HG03565 (cell line): Measurements from ENCODE around the gene JOSD1.

Experiments used
- ATAC-seq: cut with Tn5 transposase; IDR thresholded peaks from one replicate; pipeline ENCODE4 v1.9.1; 2021; ENCODE audit warnings: mild to moderate bottlenecking, moderate library complexity; ENCODE audit not compliant: unreplicated experiment

JOSD1 gene

DNA sequence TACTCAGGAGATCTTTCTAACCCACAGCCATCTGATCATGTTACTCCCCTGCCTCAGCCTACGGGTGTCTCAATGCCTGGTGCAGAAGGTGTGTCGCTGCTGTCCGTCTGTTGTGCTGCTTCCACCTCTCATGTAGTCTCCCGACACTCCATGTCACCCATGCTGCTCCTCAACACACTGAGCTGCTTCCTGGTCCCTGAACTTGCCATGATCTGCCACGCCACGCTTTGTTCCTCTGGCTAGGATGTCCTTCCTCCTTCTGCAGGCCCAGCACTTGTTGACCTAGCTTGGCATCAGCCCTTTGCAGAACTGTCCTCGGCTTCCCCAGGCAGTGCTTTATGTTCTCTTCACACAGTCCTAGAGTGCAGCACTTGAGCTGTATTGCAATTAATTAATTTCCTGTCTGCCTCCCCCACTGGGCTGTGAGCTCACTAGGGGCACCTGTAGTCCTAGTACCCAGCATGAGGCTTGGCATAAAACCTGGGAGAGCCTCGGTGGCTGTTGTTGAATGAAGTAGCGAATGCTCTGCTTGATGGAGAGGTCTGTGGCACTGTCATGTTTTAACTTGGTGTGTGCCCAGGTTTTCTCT lies 14.5 kb upstream of the JOSD1 start:
- no peak for ATAC-seq

DNA sequence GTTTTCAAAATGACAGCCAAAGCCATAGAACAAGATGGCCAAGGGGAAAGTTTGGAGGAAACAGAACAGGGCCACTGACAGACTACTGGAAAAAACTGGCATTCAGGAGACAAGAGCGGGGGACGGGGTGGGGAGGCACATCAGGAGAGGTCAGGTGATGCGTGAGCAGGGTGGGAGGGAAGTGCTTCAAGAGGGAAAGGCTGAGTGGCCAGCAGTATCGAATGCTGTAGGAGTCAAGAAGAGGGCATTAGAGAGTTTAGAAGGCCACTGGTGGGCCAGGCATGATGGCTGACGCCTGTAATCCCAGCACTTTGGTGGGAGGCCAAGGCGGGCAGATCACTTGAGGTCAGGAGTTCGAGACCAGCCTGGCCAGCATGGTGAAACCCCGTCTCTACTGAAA lies 13.2 kb upstream of the JOSD1 start:
- no peak for ATAC-seq

DNA sequence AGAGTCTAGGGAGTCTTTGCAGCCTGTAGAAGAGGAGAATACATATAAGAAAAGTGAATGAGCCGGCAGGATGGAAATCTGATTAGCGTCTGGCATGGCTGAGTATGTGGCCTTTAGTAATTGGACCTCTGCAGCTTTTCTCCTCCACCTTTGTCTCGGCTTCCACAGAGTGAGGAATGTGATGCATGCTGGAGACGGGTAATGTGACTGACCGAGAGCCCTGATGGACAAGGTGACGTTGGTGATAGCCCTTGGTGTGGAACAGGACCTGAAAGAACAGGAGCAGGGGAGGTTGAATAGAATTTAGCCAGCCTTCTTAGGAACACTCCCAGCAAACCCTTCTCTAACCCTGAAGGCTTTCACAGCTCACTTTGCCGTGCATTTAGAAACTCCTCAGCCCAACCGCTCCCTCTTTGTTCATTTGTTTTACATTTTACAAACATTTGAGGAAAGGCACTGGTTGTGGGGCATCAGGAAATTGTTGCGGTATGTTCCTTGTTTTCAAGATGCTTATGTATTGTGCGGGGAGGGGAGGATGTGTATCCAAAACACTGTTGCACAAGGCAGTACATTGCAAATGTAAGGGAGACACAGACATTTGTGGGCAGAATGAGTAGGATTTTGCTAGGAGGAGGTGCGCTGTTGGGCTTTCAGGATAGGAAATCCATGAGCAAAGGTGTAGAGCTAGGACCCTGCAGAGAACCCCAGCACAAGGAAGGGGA lies 11.9 kb upstream of the JOSD1 start:
- no peak for ATAC-seq

DNA sequence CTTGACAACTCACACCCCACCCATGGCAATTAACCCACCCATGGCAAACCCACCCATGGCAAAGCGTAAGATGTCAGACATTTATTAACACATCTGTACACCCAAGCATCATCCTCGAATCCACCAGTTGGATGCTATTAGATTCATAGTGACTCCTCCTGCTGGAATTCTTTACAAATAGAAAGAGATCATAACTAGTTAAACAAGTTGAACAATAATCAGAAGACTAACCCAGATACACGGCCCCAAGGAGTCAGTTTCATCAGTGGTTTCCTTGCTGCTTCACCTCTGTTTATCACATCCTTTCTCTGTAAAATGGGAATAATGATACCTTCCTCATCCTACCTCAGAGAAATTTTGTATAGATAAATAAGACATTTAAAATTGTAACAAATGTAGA lies 10.1 kb upstream of the JOSD1 start:
- ATAC-seq, result no peak

DNA sequence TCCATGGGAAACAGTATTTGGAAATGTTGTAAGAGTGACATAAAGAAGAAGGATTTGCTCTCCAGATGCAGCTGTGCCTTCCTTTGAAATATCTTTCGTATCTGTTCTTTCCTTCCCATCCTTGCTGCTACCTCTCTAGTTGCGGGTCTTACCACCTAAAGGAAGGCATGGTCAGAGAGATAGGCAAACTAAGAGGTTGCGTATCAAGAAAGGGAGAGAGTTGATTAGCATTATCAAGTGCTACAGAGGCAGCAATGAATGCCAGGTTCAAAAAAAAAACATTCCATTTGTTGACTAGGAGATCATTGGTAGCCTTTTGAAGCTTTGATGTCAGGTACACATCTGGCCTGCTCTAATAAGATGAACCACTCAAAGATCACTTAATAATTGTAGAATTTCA lies 9.6 kb upstream of the JOSD1 start:
- no peak for ATAC-seq

DNA sequence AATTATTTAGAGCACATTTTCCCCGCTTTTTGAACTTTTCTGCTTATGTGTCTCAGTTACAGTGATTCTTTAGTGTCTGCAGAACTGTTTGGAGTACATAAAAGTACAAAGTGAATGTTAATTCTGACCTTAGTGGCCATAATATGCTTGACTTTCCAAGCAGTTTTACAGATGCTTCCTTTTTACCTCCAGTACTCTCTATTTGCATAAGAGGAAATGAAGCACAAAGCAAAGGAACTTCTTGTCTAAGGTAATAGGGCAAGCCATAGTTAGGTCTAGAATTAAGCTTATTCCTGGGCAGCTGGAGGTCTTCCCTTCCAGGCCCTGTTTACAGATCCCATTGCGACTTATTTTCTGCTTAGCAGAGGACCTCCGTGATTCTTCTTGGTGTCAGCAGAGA lies 8.6 kb upstream of the JOSD1 start:
- ATAC-seq, result no peak

DNA sequence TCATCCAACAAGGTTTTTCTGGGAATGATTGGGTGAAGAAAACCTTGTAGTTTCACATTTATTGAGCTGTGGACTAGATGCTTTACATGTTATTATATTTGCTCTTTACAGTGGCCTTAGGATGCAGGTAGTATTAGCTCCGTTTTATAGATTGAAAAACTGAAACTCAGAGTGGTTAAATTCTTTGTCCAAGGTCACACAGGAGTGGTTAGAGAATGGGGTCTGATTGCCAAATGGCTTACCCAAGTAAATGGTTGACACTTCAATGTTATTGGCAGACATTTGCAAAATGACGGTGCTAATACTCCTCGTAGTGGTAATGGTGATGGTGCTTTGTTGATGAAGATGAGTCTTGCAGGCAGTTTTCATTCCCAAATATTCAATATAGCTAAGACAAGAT lies 7.2 kb upstream of the JOSD1 start:
- ATAC-seq, result no peak

DNA sequence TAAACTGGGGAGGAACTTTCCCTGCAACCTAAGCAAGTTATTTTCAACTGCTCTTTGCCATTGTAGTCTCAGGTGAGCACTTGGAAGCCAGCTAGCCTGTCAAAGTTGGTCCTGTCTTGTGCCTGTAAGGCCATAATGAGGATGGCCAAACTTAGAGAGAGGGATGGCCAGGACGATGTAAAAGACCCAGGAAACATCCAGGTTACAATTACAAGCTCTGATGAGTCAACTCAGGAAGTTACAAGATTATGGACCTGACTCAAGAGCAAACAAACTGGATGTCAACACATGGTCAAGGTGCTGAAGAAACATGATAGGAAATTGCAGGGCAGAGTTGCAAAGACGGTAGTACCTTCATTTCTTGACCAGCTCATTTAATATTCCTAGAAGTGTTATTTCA lies 6.6 kb upstream of the JOSD1 start:
- ATAC-seq, result no peak

DNA sequence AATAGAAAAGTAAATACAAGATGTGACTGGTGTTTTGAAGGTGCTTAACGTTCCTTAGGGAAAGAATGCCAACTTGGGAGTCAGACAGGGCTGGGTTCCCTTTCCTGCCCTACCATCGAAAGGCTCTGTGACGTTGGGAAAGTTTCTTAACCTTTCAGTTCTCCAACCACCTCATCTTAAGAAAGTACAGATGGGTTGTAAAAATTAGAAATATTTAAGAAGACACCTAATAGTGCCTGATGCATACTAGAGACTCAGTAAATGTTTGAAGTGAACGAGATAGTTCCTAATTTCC lies 6.1 kb upstream of the JOSD1 start:
- no peak for ATAC-seq

DNA sequence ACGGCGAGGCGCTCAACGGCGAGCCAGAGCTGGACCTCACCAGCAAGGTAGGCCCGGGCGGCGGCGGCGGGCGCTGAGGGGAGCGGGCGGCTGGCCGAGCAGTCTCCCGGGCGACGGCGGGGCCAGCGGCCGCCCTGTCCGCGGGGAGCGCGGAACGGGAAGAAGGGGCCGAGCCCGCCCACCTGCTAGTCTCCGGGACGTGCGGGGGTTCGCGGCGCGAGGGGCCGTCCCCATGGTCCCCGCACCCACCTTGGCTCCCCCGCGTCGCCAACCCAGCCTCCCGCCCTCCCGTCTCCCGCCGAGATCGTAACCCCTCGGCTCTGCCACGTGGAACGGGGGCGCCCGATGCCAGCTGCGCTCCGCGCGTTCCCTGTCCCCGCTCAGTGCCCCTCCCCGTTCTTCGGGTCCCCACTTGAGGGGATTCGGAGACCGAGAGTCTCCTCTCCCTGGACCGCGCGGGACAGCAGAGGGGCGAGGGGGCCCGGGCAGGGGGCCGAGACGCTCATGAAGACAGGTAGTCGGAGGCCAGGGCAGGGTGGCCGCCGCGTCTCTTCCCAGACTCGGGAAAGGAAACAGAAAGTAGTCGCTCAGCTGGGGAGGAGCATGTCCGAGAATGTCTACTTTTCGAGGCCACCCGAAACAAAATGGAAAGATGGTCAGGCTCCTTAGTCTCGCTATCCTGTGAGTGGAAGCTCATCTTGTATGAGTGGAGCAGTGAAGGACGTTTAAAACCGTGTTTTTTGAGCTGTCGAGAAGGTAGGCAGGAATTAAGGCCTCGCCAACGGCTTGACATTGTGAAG lies 5.6 kb upstream of the JOSD1 start:
- peak; percentile 5 for ATAC-seq

DNA sequence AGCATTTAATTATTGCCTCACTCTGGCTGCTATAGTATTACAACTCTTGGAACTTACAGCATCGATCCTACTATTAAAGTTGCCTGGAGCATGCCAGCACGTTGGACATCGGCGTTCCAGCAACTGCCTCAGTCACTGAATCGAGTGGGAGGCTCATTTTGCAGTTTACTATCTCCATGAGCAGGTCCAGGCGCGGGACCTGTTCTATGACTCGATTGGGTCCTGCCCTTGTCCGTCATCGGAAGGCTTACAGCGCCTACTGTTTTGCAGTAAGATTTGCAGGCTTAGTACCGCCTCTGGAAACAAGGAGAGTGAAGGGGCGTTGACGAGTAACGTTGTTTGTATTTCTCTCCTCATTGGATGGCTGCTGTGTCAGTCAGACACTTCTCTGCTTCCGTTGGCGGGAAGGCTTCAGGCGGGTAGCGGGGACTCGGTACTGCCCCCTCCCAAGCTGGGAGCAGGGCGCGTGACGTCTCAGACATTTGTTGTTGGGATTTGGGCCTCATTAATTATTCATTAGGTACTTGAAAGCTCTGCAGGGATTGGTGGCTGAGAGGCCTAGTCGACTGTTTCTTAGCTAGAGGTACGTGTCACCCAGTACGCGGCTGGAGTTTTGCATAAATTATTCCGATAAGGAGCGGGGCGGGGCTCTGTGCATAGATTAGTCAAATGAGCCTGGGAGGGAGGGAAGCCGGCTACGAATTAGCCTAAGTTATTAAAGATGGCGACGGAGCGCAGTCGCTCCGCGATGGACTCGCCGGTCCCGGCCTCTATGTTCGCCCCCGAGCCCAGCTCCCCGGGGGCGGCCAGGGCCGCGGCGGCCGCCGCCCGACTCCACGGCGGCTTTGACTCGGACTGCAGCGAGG lies 4.7 kb upstream of the JOSD1 start, which contains the start of gene GTPBP1:
TSS of gene GTPBP1 (plus strand) at position 710 of the 866 bp plus-strand sequence. CDS start at position 722, 12 bp downstream.
- ATAC-seq, result peak; percentile 63

DNA sequence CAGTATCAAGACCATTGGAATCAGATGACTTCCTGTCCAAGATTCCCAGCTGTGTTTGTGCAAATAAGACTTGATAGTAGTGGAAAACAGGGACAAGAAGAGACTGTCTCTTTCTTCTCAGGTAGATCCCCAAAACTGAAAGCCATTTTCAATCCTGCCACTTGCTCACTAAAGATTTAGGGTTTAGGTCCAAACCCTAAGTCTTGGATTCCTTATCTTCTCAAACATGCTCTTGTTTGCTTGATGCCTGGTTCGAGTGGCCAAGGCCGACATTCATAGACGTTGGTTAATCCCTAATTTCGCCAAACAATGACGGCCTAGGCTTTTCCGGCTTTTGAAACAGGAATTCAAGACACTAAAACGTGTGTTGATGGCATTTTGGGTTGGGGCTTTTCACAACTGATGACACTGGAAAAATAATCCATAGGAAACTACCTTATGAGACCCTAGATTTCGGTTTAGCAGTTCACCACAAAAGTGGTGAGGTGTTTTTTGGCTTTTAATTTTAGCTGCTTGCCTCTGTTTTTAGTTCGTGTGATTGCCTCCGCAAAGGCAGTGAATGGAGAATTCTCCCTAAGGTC lies 4.0 kb upstream of the JOSD1 start:
- ATAC-seq, result no peak

DNA sequence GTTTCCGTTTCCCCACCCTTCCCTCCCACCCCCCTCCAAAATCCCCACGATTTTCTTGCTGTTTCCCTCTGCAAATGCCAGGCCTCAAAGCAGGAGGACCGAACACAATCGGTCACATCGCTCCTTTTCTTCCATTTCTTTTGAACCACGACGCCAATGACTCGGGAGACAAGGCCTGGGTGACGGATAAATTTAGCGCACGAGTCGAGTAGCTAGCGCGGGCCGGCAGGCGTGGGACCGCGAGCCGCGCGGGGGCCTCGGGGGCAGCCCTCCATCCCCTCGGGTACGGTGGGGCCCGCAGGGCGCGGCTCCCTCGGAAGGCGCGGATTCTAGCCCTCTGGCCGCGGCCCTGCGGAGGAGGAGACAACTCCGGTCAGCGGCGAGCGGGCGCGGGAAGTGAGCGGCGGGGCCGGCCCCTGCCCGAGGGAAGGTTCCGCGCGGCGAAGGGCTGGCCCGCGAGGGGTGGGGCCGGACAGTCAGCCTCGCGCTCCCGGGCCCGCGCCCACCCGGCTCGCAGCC lies 414 bp downstream of the JOSD1 start:
- no peak for ATAC-seq

DNA sequence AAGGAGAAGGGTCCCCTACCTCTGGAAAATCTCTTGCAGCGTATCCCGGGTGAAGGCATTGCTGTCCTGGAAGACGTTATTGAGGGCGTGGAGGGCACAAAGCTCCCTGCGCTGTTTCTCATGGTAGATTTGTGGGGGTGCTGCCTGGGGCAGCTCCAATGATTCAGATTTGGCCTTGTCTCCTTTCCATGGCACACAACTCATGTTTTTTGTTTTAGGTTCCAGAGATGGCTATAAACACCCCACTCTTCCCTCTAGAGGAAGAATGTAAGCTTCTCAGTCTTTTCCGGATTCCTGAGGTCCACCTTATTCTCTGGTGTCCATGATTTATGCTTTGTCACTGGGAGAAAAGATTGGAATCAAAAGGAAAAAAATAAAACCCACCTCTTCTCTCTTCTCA lies 959 bp downstream of the JOSD1 start:
- no peak for ATAC-seq

DNA sequence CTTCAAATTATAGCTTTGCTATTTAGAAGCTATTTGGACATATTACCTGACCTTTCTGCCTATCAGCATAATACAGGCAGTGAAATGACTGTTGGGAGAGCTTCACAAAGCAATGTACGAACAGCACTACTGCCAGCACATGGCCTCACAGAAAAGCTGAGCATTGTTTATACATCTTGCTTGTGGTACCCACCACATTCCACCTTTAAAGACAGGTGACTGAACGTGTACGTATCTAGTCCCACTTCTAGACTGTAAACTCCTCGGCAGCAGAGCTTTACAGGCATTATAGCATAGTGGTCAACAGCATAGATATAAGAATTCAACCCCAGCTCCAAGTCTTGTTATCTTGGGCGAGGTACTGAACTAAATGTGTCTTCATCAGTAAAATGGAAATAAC lies 1.6 kb downstream of the JOSD1 start:
- no peak for ATAC-seq

DNA sequence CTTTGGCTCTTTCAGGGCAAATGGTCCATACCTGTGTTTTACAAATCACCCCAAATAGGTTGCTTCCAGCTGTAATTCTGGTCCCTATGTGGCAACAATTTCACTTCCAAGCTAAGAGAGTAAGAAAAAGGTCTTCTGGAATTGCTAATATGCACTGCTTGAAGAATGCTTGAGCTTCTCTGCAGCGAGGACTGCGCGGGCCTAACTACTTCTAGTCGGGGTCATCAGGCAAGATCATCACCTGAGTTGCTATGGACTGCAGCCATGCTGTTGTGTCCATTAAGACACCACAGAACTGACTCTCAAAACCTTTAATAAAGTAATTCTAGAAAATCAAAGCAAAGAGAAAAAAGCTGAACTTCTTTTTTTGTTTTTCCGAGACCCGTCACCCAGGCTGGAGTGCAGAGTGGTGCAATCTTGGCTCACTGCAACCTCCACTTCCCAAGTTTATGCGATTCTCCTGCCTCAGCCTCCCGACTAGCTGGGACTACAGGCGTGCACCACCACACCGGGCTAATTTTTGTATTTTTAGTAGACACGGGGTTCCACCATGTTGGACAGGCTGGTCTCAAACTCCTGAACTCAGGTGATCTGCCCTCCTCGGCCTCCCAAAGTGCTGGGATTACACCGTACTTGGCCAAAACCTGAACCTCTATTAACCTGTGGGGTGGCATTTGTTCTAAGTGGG lies 2.2 kb downstream of the JOSD1 start:
- ATAC-seq, result no peak

DNA sequence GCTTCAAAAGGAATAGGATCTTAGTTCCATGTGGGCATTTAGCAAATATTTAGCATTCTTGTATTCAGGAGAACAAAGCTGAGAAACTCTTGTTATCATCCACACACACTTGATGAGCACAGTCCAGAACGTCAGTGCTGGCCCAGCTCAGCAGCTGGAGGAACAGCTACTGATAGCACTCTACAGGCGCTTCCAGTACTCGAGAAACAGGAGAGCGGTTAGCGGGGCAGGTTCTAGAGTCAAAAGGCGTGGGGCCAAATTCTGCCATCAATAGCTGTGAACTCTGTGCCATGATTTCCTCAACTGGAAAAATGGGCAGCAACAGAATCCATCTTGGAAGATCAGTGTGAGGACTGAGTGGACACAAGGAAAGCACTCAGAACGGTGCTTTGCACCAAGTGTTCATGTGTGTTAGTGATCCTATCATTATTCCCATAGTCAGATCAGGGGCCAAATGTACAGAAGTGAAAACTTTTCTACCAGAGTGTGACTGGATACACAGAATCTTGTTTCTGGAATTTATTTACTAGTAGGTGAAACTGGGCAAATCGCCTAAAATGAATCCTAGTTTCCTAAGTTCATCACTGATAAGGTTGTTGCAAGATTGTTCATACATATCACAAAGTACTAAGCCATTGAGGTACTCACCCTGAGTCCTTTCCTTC lies 3.2 kb downstream of the JOSD1 start:
- no peak for ATAC-seq

DNA sequence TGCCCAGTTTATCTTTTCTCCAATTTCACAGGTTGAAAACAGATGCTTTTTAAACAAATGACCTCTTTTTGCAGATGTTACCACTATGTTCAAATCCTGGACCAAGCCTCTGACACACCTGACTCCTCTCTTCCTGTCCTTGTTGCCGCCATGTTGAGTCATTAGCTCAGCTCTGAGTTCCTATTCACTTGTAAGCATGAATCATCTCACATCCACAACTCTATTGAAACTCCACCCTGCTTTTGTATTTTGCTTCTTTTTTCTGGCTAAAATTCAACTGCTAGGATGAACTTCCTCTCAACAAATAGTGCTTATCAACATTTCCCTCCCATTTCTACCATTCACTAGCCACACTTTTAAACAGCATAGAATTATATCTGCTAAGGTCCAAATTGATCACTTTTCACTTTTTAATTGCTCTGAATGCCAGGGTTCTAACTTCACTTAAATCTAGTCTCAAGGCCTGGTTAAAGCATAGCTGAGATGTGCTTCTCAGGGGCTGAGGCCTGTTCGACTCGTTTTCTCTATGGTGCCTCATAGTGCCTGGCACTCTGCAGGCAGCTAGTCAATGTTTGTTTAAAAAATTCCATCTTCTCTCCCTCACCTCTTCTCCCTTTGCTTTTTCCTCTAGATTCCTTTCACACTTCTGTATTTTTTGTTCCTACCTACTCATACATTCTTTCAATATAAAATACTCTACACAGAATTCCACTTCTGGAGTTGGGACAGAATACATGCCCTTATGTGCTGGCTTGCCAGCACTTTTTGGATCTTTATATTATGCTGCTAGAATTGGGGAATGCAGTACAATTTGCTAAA lies 3.9 kb downstream of the JOSD1 start:
- ATAC-seq, result no peak

DNA sequence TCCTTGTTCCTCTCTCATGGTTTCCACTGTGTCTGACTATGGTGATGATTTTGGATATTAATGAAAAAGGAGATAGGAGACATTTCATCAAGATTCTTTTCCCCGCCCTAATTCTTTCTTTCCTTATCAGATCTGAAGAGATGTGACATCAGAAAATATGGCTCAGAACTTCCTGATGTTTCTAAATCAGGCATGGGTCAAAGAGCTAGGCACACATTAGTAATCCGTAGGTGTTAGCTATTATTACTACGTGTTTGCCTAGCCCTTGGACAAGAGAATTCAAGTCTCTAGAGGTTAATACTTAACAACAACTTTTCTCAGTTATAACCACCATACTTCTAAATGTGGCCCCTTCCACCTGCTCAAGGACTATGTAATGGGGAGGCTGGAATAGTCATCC lies 5.8 kb downstream of the JOSD1 start:
- no peak for ATAC-seq
